MCF 10A (cell line): ENCODE measurements around the gene ZNF35. TPM values are rescaled to one million over a fixed set of nuclear protein-coding genes. Genes with fewer than 3 reads are reported as not detected.
A peak's percentile ranks its signal among the peaks of the same experiment; 100 is the strongest.

Experiments
- Bru-seq: library from RNA; stranded (reverse); fragments of 400-500 nt; gene quantifications from one replicate; lab custom pipeline; 2021; lab: Mats Ljungman, UMichigan
- BruChase-seq, 2 experiments: library from RNA; stranded (reverse); fragments of 400-500 nt; gene quantifications; one replicate each; lab custom pipeline; 2021; lab: Mats Ljungman, UMichigan
- BruUV-seq: library from RNA; stranded (reverse); fragments of 400-500 nt; replicated peaks from 2 replicates; lab custom pipeline; 2021; lab: Mats Ljungman, UMichigan
- CTCF ChIA-PET: fragments of 300-600 bp; sonication (Branson Sonifier 250); formaldehyde crosslinking; extraction: SDS; loops from one replicate; lab custom pipeline; 2021; ENCODE audit warnings: antibody characterized with exemption, inconsistent platforms; lab: Yijun Ruan, JAX
- POLR2A ChIA-PET: fragments of 300-600, 350-650 bp; sonication (Branson Sonifier 250); formaldehyde crosslinking; extraction: SDS; loops from one replicate; lab custom pipeline; 2020; ENCODE audit warnings: antibody characterized with exemption, inconsistent platforms; lab: Yijun Ruan, JAX
- DNase-seq: peaks from one replicate; pipeline ENCODE4 v3.0.0-alpha.2; 2018; ENCODE audit not compliant: unreplicated experiment
- H3K27ac Mint-ChIP-seq: one replicate; pipeline ENCODE4 v1.8.0; 2022; ENCODE audit warnings: mild to moderate bottlenecking, low read depth, mixed read lengths; ENCODE audit not compliant: unreplicated experiment
- H3K27me3 Mint-ChIP-seq: one replicate; pipeline ENCODE4 v1.8.0; 2022; ENCODE audit warnings: mixed read lengths; ENCODE audit not compliant: insufficient read depth, unreplicated experiment
- H3K36me3 Mint-ChIP-seq: one replicate; pipeline ENCODE4 v1.8.0; 2022; ENCODE audit warnings: mild to moderate bottlenecking, moderate library complexity, mixed read lengths; ENCODE audit not compliant: insufficient read depth, unreplicated experiment
- H3K4me1 Mint-ChIP-seq: one replicate; pipeline ENCODE4 v1.8.0; 2022; ENCODE audit warnings: mixed read lengths; ENCODE audit not compliant: insufficient read depth, unreplicated experiment
- H3K4me3 Mint-ChIP-seq: one replicate; pipeline ENCODE4 v1.8.0; 2022; ENCODE audit warnings: mild to moderate bottlenecking, moderate library complexity, mixed read lengths; ENCODE audit not compliant: unreplicated experiment
- H3K9me3 Mint-ChIP-seq: one replicate; pipeline ENCODE4 v1.8.0; 2022; ENCODE audit warnings: mixed read lengths; ENCODE audit not compliant: unreplicated experiment
- intact Hi-C: fragments of 100-400 bp; cut with micrococcal nuclease; formaldehyde crosslinking; loops from 2 replicates; pipeline ENCODE4 v1.14.1; 2022
- long read RNA-seq: library from polyadenylated mRNA; stranded (forward); transcript quantifications from one replicate; pipeline ENCODE4 v2.0.0, GENCODE V29; 2022
- total RNA-seq: library from RNA; stranded (reverse); gene quantifications from 2 replicates; pipeline ENCODE4 v1.2.3, GENCODE V29; 2022
- TF ChIP-seq, protein P1 (sequence below): fragments of 200-600 bp; IDR thresholded peaks from one replicate; pipeline ENCODE4 v1.8.0; 2022; ENCODE audit warnings: antibody characterized with exemption, mild to moderate bottlenecking; ENCODE audit not compliant: unreplicated experiment

The ZNF35 gene
- total RNA-seq (9.9 and 12.7 TPM in 2 replicates), Bru-seq, nascent RNA (percentile 84 among the genes with signal in this experiment), BruChase-seq, experiment 1, labeled RNA remaining after a 6-hour chase (percentile 87 among the genes with signal in this experiment), BruChase-seq, experiment 2, labeled RNA remaining after a 2-hour chase (percentile 90 among the genes with signal in this experiment)
- long read RNA-seq, transcript ZNF35-202 (4 exons, 2,661 nt), result major isoform, 5 of 15 reads
- long read RNA-seq, partial matches to known transcripts, result 0 of 15 reads
- long read RNA-seq, other reads (novel, unspliced or antisense), result 3 of 15 reads

DNA sequence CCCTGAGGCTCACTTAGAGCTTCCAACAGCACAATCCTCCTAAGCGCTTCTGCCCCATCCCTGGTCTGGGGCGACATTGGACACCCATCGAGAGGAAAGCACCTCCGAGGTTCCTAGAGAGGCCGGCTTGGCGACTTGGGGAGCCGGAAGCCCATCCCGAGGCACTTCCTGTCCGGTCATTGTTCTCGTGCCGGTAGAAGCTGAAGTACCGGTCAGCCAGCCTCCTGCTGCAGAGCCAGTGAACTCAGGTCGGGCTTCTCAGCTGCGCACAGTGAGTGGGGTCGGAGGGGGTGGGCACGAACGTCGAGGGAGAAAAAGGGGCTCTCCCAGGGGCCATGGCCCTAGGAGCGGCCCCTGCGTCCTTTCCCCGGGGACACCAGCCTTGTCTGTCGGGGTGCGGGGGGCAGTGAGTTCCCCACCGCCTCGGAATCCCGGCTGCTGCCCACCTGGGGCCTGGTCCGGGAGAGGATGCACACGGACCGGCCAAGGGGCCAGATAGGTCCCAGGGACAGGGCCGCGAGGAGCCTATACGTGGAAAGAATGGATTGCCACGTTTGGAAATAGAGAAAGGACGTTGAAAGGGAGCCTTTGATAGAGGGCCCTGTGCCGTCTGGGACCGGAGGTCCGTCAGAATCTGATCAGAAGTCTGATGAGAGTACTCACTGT lies at the start of gene ZNF35:
Gene ZNF35 (plus strand): TSS at position 169 of the 666 bp plus-strand sequence. CDS start 2,336 bp downstream, outside the sequence.
- TF ChIP-seq, protein P1, sequence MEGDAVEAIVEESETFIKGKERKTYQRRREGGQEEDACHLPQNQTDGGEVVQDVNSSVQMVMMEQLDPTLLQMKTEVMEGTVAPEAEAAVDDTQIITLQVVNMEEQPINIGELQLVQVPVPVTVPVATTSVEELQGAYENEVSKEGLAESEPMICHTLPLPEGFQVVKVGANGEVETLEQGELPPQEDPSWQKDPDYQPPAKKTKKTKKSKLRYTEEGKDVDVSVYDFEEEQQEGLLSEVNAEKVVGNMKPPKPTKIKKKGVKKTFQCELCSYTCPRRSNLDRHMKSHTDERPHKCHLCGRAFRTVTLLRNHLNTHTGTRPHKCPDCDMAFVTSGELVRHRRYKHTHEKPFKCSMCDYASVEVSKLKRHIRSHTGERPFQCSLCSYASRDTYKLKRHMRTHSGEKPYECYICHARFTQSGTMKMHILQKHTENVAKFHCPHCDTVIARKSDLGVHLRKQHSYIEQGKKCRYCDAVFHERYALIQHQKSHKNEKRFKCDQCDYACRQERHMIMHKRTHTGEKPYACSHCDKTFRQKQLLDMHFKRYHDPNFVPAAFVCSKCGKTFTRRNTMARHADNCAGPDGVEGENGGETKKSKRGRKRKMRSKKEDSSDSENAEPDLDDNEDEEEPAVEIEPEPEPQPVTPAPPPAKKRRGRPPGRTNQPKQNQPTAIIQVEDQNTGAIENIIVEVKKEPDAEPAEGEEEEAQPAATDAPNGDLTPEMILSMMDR, result no peak
- Mint-ChIP-seq H3K9me3 (no peaks in the 10 kb centered on the region), H3K27ac (peak within 1 kb of the TSS; percentile 87), H3K4me3 (peak within 1 kb of the TSS; percentile 91), H3K36me3 (peaks cover 41% of the 10 kb centered on the region), H3K27me3 (no peaks in the 10 kb centered on the region), H3K4me1 (peaks cover 10% of the 10 kb centered on the region)
- intact Hi-C loops, result loop anchor here (1.0 kb wide), 3 partner anchors 23 to 325 kb away; partner anchors contain the start of gene ZNF197
- POLR2A ChIA-PET, result interaction anchor here (0.6 to 5.7 kb wide), 17 partner anchors 10 to 422 kb away, joined by 3 to 92 read pairs (median 3); partner anchors contain the start of genes EXOSC7, ZDHHC3, ZNF197 and ZNF445
- CTCF ChIA-PET, result interaction anchor here (0.6 to 0.9 kb wide), 3 partner anchors 12 to 37 kb away, joined by 3 to 4 read pairs (median 4); no protein-coding TSS in a partner anchor
- BruUV-seq, result TSS peak; percentile 55
- peak; percentile 89 for DNase-seq

DNA sequence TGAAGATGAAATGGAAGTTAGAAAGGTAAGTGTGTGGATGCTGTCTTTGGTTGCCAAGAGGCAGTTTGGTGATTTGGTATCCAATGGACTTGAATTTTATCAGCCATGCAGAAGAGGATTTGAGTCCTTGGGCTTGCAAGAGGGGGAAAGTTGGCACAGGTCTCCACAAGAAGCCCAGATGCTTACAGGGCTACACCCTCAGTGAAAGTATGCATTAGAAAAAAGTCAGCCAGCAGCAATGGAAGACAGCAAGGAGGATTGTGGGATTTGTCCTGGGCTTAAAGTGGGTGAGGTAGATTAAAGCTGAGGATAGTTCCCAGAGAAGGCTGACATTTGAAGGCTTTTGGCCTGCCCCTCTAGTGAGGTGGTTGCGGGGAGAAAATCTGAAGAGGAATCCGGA lies 46.8 kb upstream of the ZNF35 start:
- BruUV-seq, result no TSS peak
- no peak for DNase-seq

DNA sequence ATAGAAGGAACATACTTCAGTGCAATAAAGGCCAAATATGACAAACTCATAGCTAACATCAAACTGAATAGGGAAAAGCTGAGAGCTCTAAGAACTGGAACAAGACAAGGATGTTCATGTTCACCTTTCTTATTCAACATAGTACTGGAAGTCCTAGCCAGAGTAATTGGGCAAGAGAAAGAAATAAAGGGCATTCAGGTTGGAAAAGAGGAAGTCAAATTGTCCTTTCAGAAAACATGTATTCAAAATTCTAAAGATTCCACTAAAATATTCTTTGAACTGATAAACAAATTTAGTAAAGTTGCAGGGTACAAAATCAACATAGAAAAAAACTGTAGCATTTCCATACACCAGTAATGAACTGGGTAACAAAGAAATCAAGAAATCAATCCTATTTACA lies 35.9 kb upstream of the ZNF35 start:
- Mint-ChIP-seq H3K9me3 (peaks cover 8% of the 10 kb centered on the region), H3K36me3 (no peaks in the 10 kb centered on the region), H3K27me3 (no peaks in the 10 kb centered on the region), H3K4me3 (no peak overlapping the region), H3K4me1 (no peaks in the 10 kb centered on the region), H3K27ac (no peak overlapping the region)
- ChIA-PET CTCF (interaction anchor here (1.0 kb wide), 1 partner anchor 12 kb away, joined by 3 read pairs; the partner anchor contains the start of gene ZNF197), POLR2A (no interaction called here)
- no peak for DNase-seq
- no TSS peak for BruUV-seq
- intact Hi-C loops, result no loop called here
- TF ChIP-seq, protein P1, result no peak

More for the DNA sequence above, 46.8 kb upstream of the ZNF35 start:
- ChIA-PET CTCF (interaction anchor here (0.6 kb wide), 1 partner anchor 34 kb away, joined by 3 read pairs; no protein-coding TSS in a partner anchor), POLR2A (no interaction called here)
- H3K27ac Mint-ChIP-seq, result no peak overlapping the region
- H3K9me3 Mint-ChIP-seq, result no peaks in the 10 kb centered on the region
- intact Hi-C loops, result no loop called here
- no peaks in the 10 kb centered on the region for H3K36me3 Mint-ChIP-seq
- no peaks in the 10 kb centered on the region for H3K27me3 Mint-ChIP-seq
- H3K4me1 Mint-ChIP-seq, result no peaks in the 10 kb centered on the region
- no peak overlapping the region for H3K4me3 Mint-ChIP-seq
- TF ChIP-seq, protein P1, result no peak
